GM23248 (cell line): ENCODE results near the gene ATG2B. TPM values are rescaled to one million over a fixed set of nuclear protein-coding genes. Genes with fewer than 3 reads are reported as not detected.

Experiments used
- DNase-seq: peaks from one replicate; pipeline ENCODE4 v3.0.0-alpha.2; 2015
- H2AFZ ChIP-seq: fragments of 200-600 bp; sonication (generic); 2 replicates; pipeline ENCODE4 v1.6.1; 2016; ENCODE audit warnings: antibody characterized with exemption
- H3F3A ChIP-seq: fragments of 200-600 bp; sonication (generic); 2 replicates; pipeline ENCODE4 v1.6.1; 2016; ENCODE audit warnings: mild to moderate bottlenecking, antibody characterized with exemption, mixed run types; ENCODE audit not compliant: insufficient read depth
- H3K27ac ChIP-seq: fragments of 200-600 bp; sonication (generic); 2 replicates; pipeline ENCODE4 v1.5.1; 2016; ENCODE audit warnings: mild to moderate bottlenecking
- H3K27me3 ChIP-seq: fragments of 200-600 bp; sonication (generic); replicated peaks from 2 replicates; pipeline ENCODE4 v1.6.1; 2016; ENCODE audit warnings: mild to moderate bottlenecking; ENCODE audit not compliant: insufficient read depth
- H3K36me3 ChIP-seq: fragments of 200-600 bp; sonication (generic); 2 replicates; pipeline ENCODE4 v1.6.1; 2016; ENCODE audit warnings: low read depth, mild to moderate bottlenecking
- H3K4me1 ChIP-seq: fragments of 200-600 bp; sonication (generic); 2 replicates; pipeline ENCODE4 v1.6.1; 2016; ENCODE audit warnings: mild to moderate bottlenecking; ENCODE audit not compliant: insufficient read depth
- H3K4me2 ChIP-seq: fragments of 200-600 bp; sonication (generic); one replicate; pipeline ENCODE4 v1.6.1; 2016; ENCODE audit warnings: mild to moderate bottlenecking; ENCODE audit not compliant: unreplicated experiment
- H3K4me3 ChIP-seq: fragments of 200-600 bp; sonication (generic); 2 replicates; pipeline ENCODE4 v1.5.1; 2016; ENCODE audit warnings: mild to moderate bottlenecking
- H3K79me2 ChIP-seq: fragments of 200-600 bp; sonication (generic); 2 replicates; pipeline ENCODE4 v1.6.1; 2016; ENCODE audit warnings: mild to moderate bottlenecking; ENCODE audit not compliant: insufficient read depth
- H3K9ac ChIP-seq: fragments of 200-600 bp; sonication (generic); 2 replicates; pipeline ENCODE4 v1.6.1; 2016; ENCODE audit warnings: mild to moderate bottlenecking
- H3K9me2 ChIP-seq: fragments of 200-600 bp; sonication (generic); 2 replicates; pipeline ENCODE4 v1.6.1; 2016; ENCODE audit warnings: mixed run types, mild to moderate bottlenecking, moderate library complexity; ENCODE audit not compliant: insufficient read depth
- H3K9me3 ChIP-seq: fragments of 200-600 bp; sonication (generic); one replicate; pipeline ENCODE4 v1.6.1; 2017; ENCODE audit warnings: low read depth
- H4K20me1 ChIP-seq: fragments of 200-600 bp; sonication (generic); 2 replicates; pipeline ENCODE4 v1.6.0; 2016; ENCODE audit not compliant: insufficient read depth
- EZH2 ChIP-seq: fragments of 200-600 bp; sonication (generic); IDR thresholded peaks from 2 replicates; pipeline ENCODE4 v1.6.1; 2018; ENCODE audit warnings: antibody characterized with exemption, mild to moderate bottlenecking; ENCODE audit not compliant: insufficient read depth, poor library complexity, severe bottlenecking
- EZH2phosphoT487 ChIP-seq: fragments of 200-600 bp; sonication (generic); IDR thresholded peaks from 2 replicates; pipeline ENCODE4 v1.6.1; 2018; ENCODE audit warnings: antibody characterized with exemption, moderate library complexity, mild to moderate bottlenecking, low read depth; ENCODE audit not compliant: insufficient read depth
- WGBS, 2 experiments: methylation state at CpG; one replicate each; pipeline ENCODE4 v1.1.6; 2015 to 2017; ENCODE audit warnings: low lambda C conversion rate in 2 of 2, low coverage in 1 of 2; ENCODE audit errors: missing lambda C conversion rate in 2 of 2; 5-methylcytosine and 5-hydroxymethylcytosine counted together
- in situ Hi-C: fragments of 300-500 bp; cut with MboI; formaldehyde crosslinking; loops from 2 replicates; pipeline ENCODE4 v1.15.0; 2020
- polyA plus RNA-seq: library from polyadenylated mRNA; unstranded; fragments of >200 nt; fragmentation: Nextera tagmentation; extraction: Ambion mirVana; gene quantifications from 2 replicates; pipeline ENCODE4 v1.2.1, GENCODE V29; 2016
- total RNA-seq: library from RNA; depleted of rRNA; stranded (reverse); fragments of >200 nt; shearing (Covaris generic); gene quantifications from 2 replicates; pipeline ENCODE4 v1.2.3, GENCODE V29; 2014

The ATG2B gene
- total and polyA plus RNA-seq, 2 experiments from 2014 or later = 2.9 to 10.7 TPM

GRCh38 chr14:96318836-96319235, 44.3 kb downstream of the ATG2B start:
- Histone ChIP-seq H3K9me3 (no peaks in the 10 kb centered on the region), H3K9me2 (no peaks in the 10 kb centered on the region), H3K79me2 (no peaks in the 10 kb centered on the region), H3K4me3 (no peak overlapping the region), H3K27me3 (no peaks in the 10 kb centered on the region), H3K36me3 (peaks cover 39% of the 10 kb centered on the region), H3K4me1 (no peaks in the 10 kb centered on the region), H2AFZ (no peak overlapping the region), H3K9ac (no peak overlapping the region), H3K4me2 (no peak overlapping the region), H3K27ac (no peak overlapping the region), H3F3A (no peaks in the 10 kb centered on the region), H4K20me1 (no peaks in the 10 kb centered on the region)
- WGBS, 2 experiments = 94 to 95% methylated on average over 9 of the region's 9 CpGs
- no peak for TF ChIP-seq EZH2phosphoT487
- DNase-seq = no peak
- in situ Hi-C loops = no loop called here

- no peaks in the 10 kb centered on the region for H3K4me1 ChIP-seq
- no peak overlapping the region for H3K4me2 ChIP-seq
- no peaks in the 10 kb centered on the region for H4K20me1 ChIP-seq
- peaks cover 37% of the 10 kb centered on the region for H3K36me3 ChIP-seq
- in situ Hi-C loops = no loop called here
- H3K4me3 ChIP-seq = no peak overlapping the region
- H3F3A ChIP-seq = no peaks in the 10 kb centered on the region
- H3K9me2 ChIP-seq = no peaks in the 10 kb centered on the region
- no peak overlapping the region for H3K9ac ChIP-seq
- TF ChIP-seq EZH2 (no peak), EZH2phosphoT487 (no peak)
- H3K27me3 ChIP-seq = no peaks in the 10 kb centered on the region
- 94 to 99% methylated on average over 3 of the region's 3 CpGs for WGBS, 2 experiments
- H3K79me2 ChIP-seq = no peaks in the 10 kb centered on the region
- no peaks in the 10 kb centered on the region for H3K9me3 ChIP-seq
- H3K27ac ChIP-seq = no peak overlapping the region
- DNase-seq = no peak
- H2AFZ ChIP-seq = no peak overlapping the region
Measured at GRCh38 chr14:96316087-96316486, 47.1 kb downstream of the ATG2B start.

- in situ Hi-C loops = no loop called here
- 87 to 90% methylated on average over 6 of the region's 6 CpGs for WGBS, 2 experiments
- H3K4me1 ChIP-seq = no peaks in the 10 kb centered on the region
Measured at GRCh38 chr14:96310906-96311305, 52.2 kb downstream of the ATG2B start.

GRCh38 chr14:96309896-96310330, 53.2 kb downstream of the ATG2B start:
- Histone ChIP-seq H4K20me1 (no peaks in the 10 kb centered on the region), H3K9me2 (no peaks in the 10 kb centered on the region), H3K9me3 (no peaks in the 10 kb centered on the region), H3K4me2 (no peak overlapping the region), H3K36me3 (peaks cover 45% of the 10 kb centered on the region), H3K27ac (no peak overlapping the region), H3F3A (no peaks in the 10 kb centered on the region), H2AFZ (no peak overlapping the region), H3K9ac (no peak overlapping the region), H3K4me3 (no peak overlapping the region), H3K27me3 (no peaks in the 10 kb centered on the region), H3K4me1 (no peaks in the 10 kb centered on the region), H3K79me2 (no peaks in the 10 kb centered on the region)
- 81 to 83% methylated on average over 5 of the region's 5 CpGs for WGBS, 2 experiments
- TF ChIP-seq EZH2phosphoT487 (no peak), EZH2 (no peak)
- DNase-seq = peak; percentile 6
- in situ Hi-C loops = no loop called here

More at GRCh38 chr14:96310906-96311305, 52.2 kb downstream of the ATG2B start:
- Histone ChIP-seq H3K27me3 (no peaks in the 10 kb centered on the region), H3K9me3 (no peaks in the 10 kb centered on the region), H3K27ac (no peak overlapping the region), H3F3A (no peaks in the 10 kb centered on the region), H3K4me3 (no peak overlapping the region), H3K36me3 (peaks cover 52% of the 10 kb centered on the region), H3K9me2 (no peaks in the 10 kb centered on the region), H2AFZ (no peak overlapping the region), H3K4me2 (no peak overlapping the region), H4K20me1 (no peaks in the 10 kb centered on the region), H3K79me2 (no peaks in the 10 kb centered on the region), H3K9ac (no peak overlapping the region)
- DNase-seq = no peak
- TF ChIP-seq EZH2 (no peak), EZH2phosphoT487 (no peak)

GRCh38 chr14:96309133-96309895, 53.8 kb downstream of the ATG2B start:
- H3K79me2 ChIP-seq = no peaks in the 10 kb centered on the region
- no peak overlapping the region for H3K4me2 ChIP-seq
- DNase-seq = no peak
- TF ChIP-seq EZH2 (no peak), EZH2phosphoT487 (no peak)
- no peaks in the 10 kb centered on the region for H3K4me1 ChIP-seq
- 87% methylated on average over 8 of the region's 8 CpGs for WGBS, 2 experiments
- H3F3A ChIP-seq = no peaks in the 10 kb centered on the region
- H3K9me3 ChIP-seq = no peaks in the 10 kb centered on the region
- no peaks in the 10 kb centered on the region for H3K9me2 ChIP-seq
- in situ Hi-C loops = no loop called here
- no peak overlapping the region for H3K4me3 ChIP-seq
- no peaks in the 10 kb centered on the region for H3K27me3 ChIP-seq
- peaks cover 48% of the 10 kb centered on the region for H3K36me3 ChIP-seq
- H3K27ac ChIP-seq = no peak overlapping the region
- H2AFZ ChIP-seq = no peak overlapping the region
- no peak overlapping the region for H3K9ac ChIP-seq
- no peaks in the 10 kb centered on the region for H4K20me1 ChIP-seq
